ENCODE measurements around the gene FFAR3.
"Not testable (repeated sequence)": the region's sequence is repeated elsewhere in the genome, so short reads cannot be mapped to it uniquely, and the experiment has no call there.

FFAR3 gene

DNA sequence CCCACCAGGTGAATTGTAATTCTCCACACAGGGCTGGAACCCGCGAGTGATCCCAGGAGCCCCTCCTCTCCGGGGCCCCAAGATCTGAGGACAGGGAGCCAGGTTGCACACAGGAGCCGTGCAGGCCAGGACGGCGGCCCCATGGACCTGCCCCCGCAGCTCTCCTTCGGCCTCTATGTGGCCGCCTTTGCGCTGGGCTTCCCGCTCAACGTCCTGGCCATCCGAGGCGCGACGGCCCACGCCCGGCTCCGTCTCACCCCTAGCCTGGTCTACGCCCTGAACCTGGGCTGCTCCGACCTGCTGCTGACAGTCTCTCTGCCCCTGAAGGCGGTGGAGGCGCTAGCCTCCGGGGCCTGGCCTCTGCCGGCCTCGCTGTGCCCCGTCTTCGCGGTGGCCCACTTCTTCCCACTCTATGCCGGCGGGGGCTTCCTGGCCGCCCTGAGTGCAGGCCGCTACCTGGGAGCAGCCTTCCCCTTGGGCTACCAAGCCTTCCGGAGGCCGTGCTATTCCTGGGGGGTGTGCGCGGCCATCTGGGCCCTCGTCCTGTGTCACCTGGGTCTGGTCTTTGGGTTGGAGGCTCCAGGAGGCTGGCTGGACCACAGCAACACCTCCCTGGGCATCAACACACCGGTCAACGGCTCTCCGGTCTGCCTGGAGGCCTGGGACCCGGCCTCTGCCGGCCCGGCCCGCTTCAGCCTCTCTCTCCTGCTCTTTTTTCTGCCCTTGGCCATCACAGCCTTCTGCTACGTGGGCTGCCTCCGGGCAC lies 6.7 kb upstream of the FFAR3 start:
- peak; percentile 22 for DNase-seq (ENCODE audit: low spot score)

DNA sequence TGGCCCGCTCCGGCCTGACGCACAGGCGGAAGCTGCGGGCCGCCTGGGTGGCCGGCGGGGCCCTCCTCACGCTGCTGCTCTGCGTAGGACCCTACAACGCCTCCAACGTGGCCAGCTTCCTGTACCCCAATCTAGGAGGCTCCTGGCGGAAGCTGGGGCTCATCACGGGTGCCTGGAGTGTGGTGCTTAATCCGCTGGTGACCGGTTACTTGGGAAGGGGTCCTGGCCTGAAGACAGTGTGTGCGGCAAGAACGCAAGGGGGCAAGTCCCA lies 6.1 kb upstream of the FFAR3 start:
- no peak for DNase-seq (ENCODE audit: low spot score)

DNA sequence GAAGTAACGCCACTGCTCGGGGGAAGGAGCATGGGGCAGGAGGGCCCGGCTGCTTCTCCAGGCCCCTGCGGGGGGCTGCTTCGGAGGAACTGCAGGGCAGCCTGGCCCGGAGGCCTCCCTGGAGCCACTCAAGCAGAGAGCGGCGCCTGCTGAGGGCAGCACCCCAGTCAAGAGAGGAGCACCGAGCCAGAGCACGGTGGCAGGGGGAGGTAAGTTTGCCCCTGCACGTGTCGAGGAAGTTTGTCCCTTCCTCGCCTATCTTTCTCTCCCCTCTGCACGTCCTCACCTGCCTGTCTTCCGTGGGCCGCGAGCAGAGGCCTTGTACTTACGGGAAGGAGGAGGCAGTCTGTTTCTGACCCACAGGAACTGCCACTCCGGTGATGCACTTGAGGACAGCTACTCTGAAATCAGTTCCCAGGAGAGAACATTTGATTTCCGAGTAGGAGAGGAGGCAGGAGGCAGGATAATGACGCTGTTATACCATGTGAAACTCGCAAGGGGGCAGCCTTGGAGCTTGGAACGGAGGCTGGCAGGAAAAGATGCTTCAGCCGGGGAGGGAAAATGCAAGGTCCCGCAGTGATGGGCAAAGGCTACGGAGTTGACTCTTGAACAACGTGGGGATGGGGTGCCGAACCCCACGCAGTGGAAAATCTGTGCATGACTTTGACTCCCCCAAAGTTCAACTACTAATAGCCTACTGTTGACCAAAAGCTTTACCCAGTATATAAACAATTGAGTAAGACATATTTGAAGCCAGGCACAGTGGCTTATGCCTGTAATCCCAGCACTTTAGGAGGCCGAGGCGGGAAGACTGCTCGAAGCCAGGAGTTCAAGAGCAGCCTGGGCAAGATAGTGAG lies 5.6 kb upstream of the FFAR3 start:
- DNase-seq (ENCODE audit: low spot score) = peak; percentile 84

DNA sequence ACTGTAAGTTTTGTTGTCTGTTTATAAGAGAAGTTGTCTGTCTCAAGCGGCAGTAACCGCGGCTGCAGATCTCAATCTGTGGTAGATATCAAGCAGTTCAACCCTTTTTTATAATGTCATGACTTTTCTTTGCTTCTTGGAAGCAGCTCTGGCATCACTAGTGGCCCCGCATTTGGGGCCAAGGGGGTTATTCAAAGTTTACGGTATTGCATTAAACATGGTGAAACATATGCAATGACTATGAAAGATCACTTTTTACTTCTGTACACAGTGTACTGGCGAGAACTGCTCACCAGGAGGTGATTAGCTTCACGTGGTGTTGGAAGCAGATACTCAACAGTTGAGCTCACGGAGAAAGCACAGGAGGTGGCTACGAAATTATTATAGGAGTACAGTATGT lies 4.6 kb upstream of the FFAR3 start:
- DNase-seq (ENCODE audit: low spot score) = no peak

GRCh38 chr19:35354898-35355297 lies 3.4 kb upstream of the FFAR3 start:
- no peak for DNase-seq (ENCODE audit: low spot score)

- no peak for DNase-seq (ENCODE audit: low spot score)
Measured at GRCh38 chr19:35355791-35356460, 2.3 kb upstream of the FFAR3 start.

DNA sequence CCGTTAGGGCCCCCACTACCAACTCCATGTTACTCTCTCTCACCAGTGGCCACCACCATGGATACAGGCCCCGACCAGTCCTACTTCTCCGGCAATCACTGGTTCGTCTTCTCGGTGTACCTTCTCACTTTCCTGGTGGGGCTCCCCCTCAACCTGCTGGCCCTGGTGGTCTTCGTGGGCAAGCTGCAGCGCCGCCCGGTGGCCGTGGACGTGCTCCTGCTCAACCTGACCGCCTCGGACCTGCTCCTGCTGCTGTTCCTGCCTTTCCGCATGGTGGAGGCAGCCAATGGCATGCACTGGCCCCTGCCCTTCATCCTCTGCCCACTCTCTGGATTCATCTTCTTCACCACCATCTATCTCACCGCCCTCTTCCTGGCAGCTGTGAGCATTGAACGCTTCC lies 574 bp downstream of the FFAR3 start:
- not testable (repeated sequence) for DNase-seq (ENCODE audit: low spot score)

DNA sequence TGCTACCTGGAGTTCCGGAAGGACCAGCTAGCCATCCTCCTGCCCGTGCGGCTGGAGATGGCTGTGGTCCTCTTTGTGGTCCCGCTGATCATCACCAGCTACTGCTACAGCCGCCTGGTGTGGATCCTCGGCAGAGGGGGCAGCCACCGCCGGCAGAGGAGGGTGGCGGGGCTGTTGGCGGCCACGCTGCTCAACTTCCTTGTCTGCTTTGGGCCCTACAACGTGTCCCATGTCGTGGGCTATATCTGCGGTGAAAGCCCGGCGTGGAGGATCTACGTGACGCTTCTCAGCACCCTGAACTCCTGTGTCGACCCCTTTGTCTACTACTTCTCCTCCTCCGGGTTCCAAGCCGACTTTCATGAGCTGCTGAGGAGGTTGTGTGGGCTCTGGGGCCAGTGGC lies 1.1 kb downstream of the FFAR3 start:
- not testable (repeated sequence) for DNase-seq (ENCODE audit: low spot score)

DNA sequence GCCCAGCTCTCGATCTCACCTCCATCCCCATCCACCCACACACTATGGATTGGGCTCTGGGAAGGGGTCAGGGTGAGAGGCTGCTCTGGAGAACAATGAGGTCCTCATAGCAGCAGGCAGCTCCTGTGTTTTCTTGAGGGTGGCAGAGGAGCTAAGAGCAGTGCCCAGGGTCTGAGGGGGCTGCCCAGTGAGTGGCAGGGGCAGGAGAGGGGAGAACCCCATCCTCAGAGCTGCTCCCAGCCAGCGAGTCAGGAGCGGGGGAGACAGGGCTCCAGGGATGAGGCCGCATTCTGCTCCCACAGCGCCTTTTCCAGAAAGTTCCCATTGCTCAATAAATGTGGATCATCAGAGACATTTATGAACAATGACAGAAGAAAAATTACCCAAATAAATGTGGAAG lies 1.8 kb downstream of the FFAR3 start:
- not testable (repeated sequence) for DNase-seq (ENCODE audit: low spot score)

- DNase-seq (ENCODE audit: low spot score) = no peak
Measured at GRCh38 chr19:35360880-35361420, 2.7 kb downstream of the FFAR3 start.

DNA sequence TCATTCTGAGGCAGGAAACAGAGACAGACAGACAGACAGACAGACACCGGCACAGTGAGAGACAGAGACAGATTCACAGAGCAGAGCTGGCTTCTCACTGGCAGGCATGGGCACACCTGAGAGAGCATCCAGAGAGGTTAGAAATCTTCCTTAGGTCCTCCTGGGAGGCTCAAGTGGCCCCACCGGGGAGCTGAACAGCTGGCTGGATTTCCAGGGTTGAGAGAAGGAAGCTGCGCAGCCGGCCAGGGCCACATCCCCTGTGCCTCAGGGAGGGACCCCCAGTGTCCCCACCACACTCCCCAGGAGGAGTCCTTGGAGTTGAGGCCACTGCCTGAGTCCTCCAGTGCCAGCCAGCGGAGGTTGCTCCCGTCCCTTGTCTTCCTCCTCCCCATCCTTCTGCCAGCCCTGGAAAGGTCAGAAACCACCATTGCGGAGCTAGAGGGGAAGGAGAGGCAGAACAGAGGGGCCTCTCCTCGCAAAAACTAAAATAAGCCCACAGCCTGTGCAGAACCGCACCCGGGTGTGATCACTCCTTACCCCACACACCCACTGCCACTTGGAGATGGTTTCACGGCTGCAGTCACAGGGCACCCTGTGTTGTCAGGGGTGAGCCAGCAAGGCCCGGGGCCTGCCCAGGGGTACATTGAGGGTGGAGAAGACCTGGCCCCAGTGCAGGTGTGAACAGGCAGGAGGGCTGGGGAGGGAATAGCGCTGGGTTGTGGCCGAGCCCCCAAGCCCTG lies 4.2 kb downstream of the FFAR3 start:
- DNase-seq (ENCODE audit: low spot score) = no peak

- no peak for DNase-seq (ENCODE audit: low spot score)
Measured at GRCh38 chr19:35363001-35363590, 4.8 kb downstream of the FFAR3 start.

- no peak for DNase-seq (ENCODE audit: low spot score)
Measured at GRCh38 chr19:35363711-35364425, 5.6 kb downstream of the FFAR3 start.

GRCh38 chr19:35365303-35365702 lies 7.0 kb downstream of the FFAR3 start:
- DNase-seq (ENCODE audit: low spot score) = no peak

- DNase-seq (ENCODE audit: low spot score) = no peak
Measured at GRCh38 chr19:35368378-35368777, 10.1 kb downstream of the FFAR3 start.

DNA sequence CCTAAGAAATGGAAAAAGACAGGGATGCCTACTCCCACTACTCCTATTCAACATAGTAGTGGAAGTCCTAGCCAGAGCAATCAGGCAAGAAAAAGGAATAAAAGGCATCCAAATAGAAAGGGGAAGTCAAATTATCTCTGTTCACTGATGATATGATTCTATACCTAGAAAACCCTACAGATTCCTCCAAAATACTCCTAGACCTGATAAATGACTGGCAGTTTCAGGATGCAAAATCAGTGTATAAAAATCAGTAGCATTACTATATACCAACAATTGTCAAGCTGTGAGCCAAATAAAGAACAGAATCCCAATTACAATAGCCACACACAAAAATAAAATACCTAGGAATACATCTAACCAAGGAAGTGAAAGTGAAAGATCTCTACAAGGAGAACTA lies 11.3 kb downstream of the FFAR3 start:
- no peak for DNase-seq (ENCODE audit: low spot score)

DNA sequence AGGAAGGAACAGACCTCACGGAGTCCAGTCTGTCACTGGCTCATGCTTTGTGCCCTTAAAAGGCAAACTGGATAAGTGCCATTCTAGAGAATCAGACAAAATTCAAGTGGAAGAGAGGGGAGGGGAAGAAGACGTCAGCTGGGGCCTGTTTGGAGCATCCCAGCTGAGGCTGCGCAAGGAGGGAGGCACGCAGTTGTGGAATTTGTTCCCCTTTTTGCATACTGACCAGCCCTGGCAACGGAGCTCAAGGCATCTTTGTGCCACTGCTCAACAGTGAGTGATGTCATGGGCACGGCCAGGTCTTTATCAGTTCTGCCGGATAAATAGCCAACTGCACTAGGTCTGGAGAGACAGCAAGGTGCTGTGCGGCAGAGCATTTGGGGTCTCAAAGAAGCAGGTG lies 12.5 kb downstream of the FFAR3 start, which contains the start of gene GPR42:
Gene GPR42 (plus strand): TSS at position 347 of the 400 bp plus-strand sequence. CDS start 292 bp downstream, outside the sequence.
- DNase-seq (ENCODE audit: low spot score) = no peak

- no peak for DNase-seq (ENCODE audit: low spot score)
Measured at GRCh38 chr19:35373492-35373891, 15.2 kb downstream of the FFAR3 start.

DNA sequence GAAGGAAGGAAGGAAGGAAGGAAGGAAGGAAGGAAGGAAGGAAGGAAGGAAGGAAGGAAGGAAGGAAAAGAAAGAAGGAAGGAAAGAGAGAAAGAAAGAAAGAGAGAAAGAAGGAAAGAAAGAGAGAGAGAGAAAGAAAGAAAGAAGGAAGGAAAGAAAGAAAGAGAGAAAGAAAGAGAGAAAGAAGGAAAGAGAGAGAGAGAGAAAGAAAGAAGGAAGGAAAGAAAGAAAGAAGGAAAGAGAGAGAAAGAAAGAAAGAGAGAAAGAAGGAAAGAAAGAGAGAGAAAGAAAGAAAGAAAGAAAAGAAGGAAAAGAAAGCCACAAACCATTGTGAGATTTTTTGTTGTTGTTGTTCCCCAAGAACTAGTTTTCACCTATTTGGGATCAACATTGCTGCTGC lies 15.8 kb downstream of the FFAR3 start:
- DNase-seq (ENCODE audit: low spot score) = not testable (repeated sequence)

- DNase-seq (ENCODE audit: low spot score) = no peak
Measured at GRCh38 chr19:35375505-35376307, 17.4 kb downstream of the FFAR3 start.
